ENCODE measurements around the gene VEPH1. TPM values are rescaled to one million over a fixed set of nuclear protein-coding genes. Genes with fewer than 3 reads are reported as not detected.

Gene VEPH1
- total RNA-seq, 1 experiment from 2014 or later = 2.4 TPM

- Mint-ChIP-seq H3K27me3 (ENCODE audit: insufficient read depth, unreplicated experiment) (peaks cover 61% of the 10 kb centered on the region), H3K4me3 (ENCODE audit: unreplicated experiment) (no peak overlapping the region), H3K4me1 (ENCODE audit: insufficient read depth, unreplicated experiment) (no peaks in the 10 kb centered on the region), H3K36me3 (ENCODE audit: insufficient read depth, unreplicated experiment) (no peaks in the 10 kb centered on the region), H3K27ac (ENCODE audit: low read depth, unreplicated experiment) (no peak overlapping the region), H3K9me3 (ENCODE audit: unreplicated experiment) (no peaks in the 10 kb centered on the region)
- no peak for TF ChIP-seq CTCF (IDR thresholded peaks at IDR 0.05; ENCODE audit: unreplicated experiment)
- DNase-seq (ENCODE audit: unreplicated experiment) = no peak
- CTCF ChIA-PET = interaction anchor here (0.7 to 1.2 kb wide), 4 partner anchors 20 to 311 kb away, joined by 3 to 5 read pairs (median 4); no protein-coding TSS in a partner anchor
- POLR2A ChIA-PET = interaction anchor here (0.5 kb wide), 1 partner anchor 9 kb away, joined by 3 read pairs; no protein-coding TSS in a partner anchor
- BruUV-seq (replicated peaks) = no TSS peak
- intact Hi-C loops (cut with micrococcal nuclease) = no loop called here
These were observed 9.3 kb upstream of the VEPH1 start for GRCh38 chr3:157512534-157512933.

GRCh38 chr3:157508461-157508860 is 5.2 kb upstream of the VEPH1 start:
- H3K4me1 Mint-ChIP-seq (ENCODE audit: insufficient read depth, unreplicated experiment) = no peaks in the 10 kb centered on the region
- CTCF ChIA-PET = interaction anchor here (1.8 kb wide), 1 partner anchor 13 kb away, joined by 5 read pairs; no protein-coding TSS in a partner anchor
- H3K4me3 Mint-ChIP-seq (ENCODE audit: unreplicated experiment) = no peak overlapping the region
- POLR2A ChIA-PET = interaction anchor here (0.6 to 1.2 kb wide), 3 partner anchors 9 to 894 kb away, joined by 3 read pairs; no protein-coding TSS in a partner anchor
- H3K9me3 Mint-ChIP-seq (ENCODE audit: unreplicated experiment) = no peaks in the 10 kb centered on the region
- TF ChIP-seq CTCF (IDR thresholded peaks at IDR 0.05; ENCODE audit: unreplicated experiment) = no peak
- intact Hi-C loops (cut with micrococcal nuclease) = no loop called here
- DNase-seq (ENCODE audit: unreplicated experiment) = no peak
- no peak overlapping the region for H3K27ac Mint-ChIP-seq (ENCODE audit: low read depth, unreplicated experiment)
- H3K36me3 Mint-ChIP-seq (ENCODE audit: insufficient read depth, unreplicated experiment) = no peaks in the 10 kb centered on the region
- BruUV-seq (replicated peaks) = no TSS peak
- H3K27me3 Mint-ChIP-seq (ENCODE audit: insufficient read depth, unreplicated experiment) = peaks cover 36% of the 10 kb centered on the region

GRCh38 chr3:157501863-157502262 is 1.4 kb downstream of the VEPH1 start:
- H3K27me3 Mint-ChIP-seq (ENCODE audit: insufficient read depth, unreplicated experiment) = peaks cover under 1% of the 10 kb centered on the region

GRCh38 chr3:157500232-157500631 is 3.0 kb downstream of the VEPH1 start:
- Mint-ChIP-seq H3K4me3 (ENCODE audit: unreplicated experiment) (peak overlapping the region; percentile 81), H3K4me1 (ENCODE audit: insufficient read depth, unreplicated experiment) (peaks cover 21% of the 10 kb centered on the region), H3K9me3 (ENCODE audit: unreplicated experiment) (no peaks in the 10 kb centered on the region), H3K27me3 (ENCODE audit: insufficient read depth, unreplicated experiment) (no peaks in the 10 kb centered on the region), H3K36me3 (ENCODE audit: insufficient read depth, unreplicated experiment) (no peaks in the 10 kb centered on the region), H3K27ac (ENCODE audit: low read depth, unreplicated experiment) (peak overlapping the region; percentile 82)
- CTCF ChIA-PET = interaction anchor here (0.6 to 11.6 kb wide), 8 partner anchors 32 to 1490 kb away, joined by 3 to 282 read pairs (median 3); partner anchors contain the start of gene PTX3
- no peak for TF ChIP-seq CTCF (IDR thresholded peaks at IDR 0.05; ENCODE audit: unreplicated experiment)
- POLR2A ChIA-PET = interaction anchor here (0.5 to 2.9 kb wide), 9 partner anchors 9 to 1302 kb away, joined by 3 to 20 read pairs (median 4); partner anchors contain the start of genes MFSD1 and PTX3
- intact Hi-C loops (cut with micrococcal nuclease) = no loop called here
- no TSS peak for BruUV-seq (replicated peaks)
- DNase-seq (ENCODE audit: unreplicated experiment) = no peak

More at GRCh38 chr3:157501863-157502262, 1.4 kb downstream of the VEPH1 start:
- no peak for DNase-seq (ENCODE audit: unreplicated experiment)
- CTCF ChIA-PET = interaction anchor here (11.6 kb wide), 1 partner anchor 296 kb away, joined by 282 read pairs; no protein-coding TSS in a partner anchor
- Mint-ChIP-seq H3K4me1 (ENCODE audit: insufficient read depth, unreplicated experiment) (peaks cover 21% of the 10 kb centered on the region), H3K27ac (ENCODE audit: low read depth, unreplicated experiment) (no peak overlapping the region), H3K9me3 (ENCODE audit: unreplicated experiment) (no peaks in the 10 kb centered on the region), H3K36me3 (ENCODE audit: insufficient read depth, unreplicated experiment) (no peaks in the 10 kb centered on the region), H3K4me3 (ENCODE audit: unreplicated experiment) (no peak overlapping the region)
- TF ChIP-seq CTCF (IDR thresholded peaks at IDR 0.05; ENCODE audit: unreplicated experiment) = no peak
- intact Hi-C loops (cut with micrococcal nuclease) = no loop called here
- POLR2A ChIA-PET = no interaction called here
- no TSS peak for BruUV-seq (replicated peaks)
